HCT116 (cell line): ENCODE data around the gene IGFBPL1. TPM values are rescaled to one million over a fixed set of nuclear protein-coding genes. Genes with fewer than 3 reads are reported as not detected.

Experiments
- ATAC-seq: fragments of 200-7000 bp; cut with Tn5 transposase; 2 replicates; pipeline ENCODE4 v1.9.1; 2020; ENCODE audit warnings: mild to moderate bottlenecking, moderate library complexity
- BruUV-seq: library from RNA; stranded (reverse); fragments of 400-500 nt; replicated peaks from 2 replicates; lab custom pipeline; 2021; lab: Mats Ljungman, UMichigan
- CTCF ChIA-PET: fragments of 300-600 bp; sonication (Branson Sonifier 250); formaldehyde crosslinking; loops from one replicate; lab custom pipeline; 2021; ENCODE audit warnings: antibody characterized with exemption; lab: Charles Lee
- POLR2A ChIA-PET: fragments of 300-600, 350-600 bp; sonication (Branson Sonifier 250); formaldehyde crosslinking; loops from one replicate; lab custom pipeline; 2021; ENCODE audit warnings: antibody characterized with exemption; lab: Charles Lee
- RAD21 ChIA-PET, 2 experiments: fragments of 300-600 bp; sonication (Branson Sonifier 250); formaldehyde crosslinking; loops; one replicate each; lab custom pipeline; 2023; ENCODE audit warnings: low total read pairs in 2 of 2; ENCODE audit not compliant: uncharacterized antibody in 2 of 2, unreplicated experiment in 2 of 2, low non-redundant PET in 1 of 2; lab: Charles Lee
- DNase-seq: peaks from one replicate; pipeline ENCODE4 v3.0.0-alpha.2; 2010; ENCODE audit warnings: low read depth, low spot score
- H2AFZ ChIP-seq: fragments of 200-600 bp; shearing (Covaris generic), sonication (generic); 2 replicates; pipeline ENCODE4 v1.6.1; 2017; ENCODE audit warnings: low read depth, mixed run types, mixed read lengths, antibody characterized with exemption, low read length; ENCODE audit not compliant: poor library complexity, severe bottlenecking
- H3K27ac ChIP-seq: 2 replicates; pipeline ENCODE4 v1.5.1; 2012; ENCODE audit warnings: low read depth, low read length
- H3K27me3 ChIP-seq: fragments of 200-600 bp; sonication (generic); 2 replicates; pipeline ENCODE4 v1.6.1; 2016; ENCODE audit warnings: mixed run types, low read length, mixed read lengths; ENCODE audit not compliant: insufficient read depth
- H3K36me3 ChIP-seq, 2 experiments: fragments of 200-500 bp in 1 of 2; fragments of 200-600 bp in 1 of 2; sonication (Bioruptor generic) in 1 of 2; sonication (generic) in 1 of 2; 2 replicates each; pipeline versions ENCODE4 v1.5.1 to v1.6.1; 2014 to 2016; ENCODE audit warnings: low read length in 2 of 2, inconsistent platforms in 1 of 2, mixed read lengths in 1 of 2, mixed run types in 1 of 2; ENCODE audit not compliant: insufficient read depth in 2 of 2, control insufficient read depth in 1 of 2
- H3K4me1 ChIP-seq, 2 experiments: fragments of 200-600 bp in 1 of 2; sonication (generic) in 1 of 2; 2 replicates each; pipeline versions ENCODE4 v1.5.1 to v1.6.1; 2012 to 2017; ENCODE audit warnings: low read length in 2 of 2, inconsistent platforms in 1 of 2, mild to moderate bottlenecking in 1 of 2, mixed read lengths in 1 of 2, mixed run types in 1 of 2, moderate library complexity in 1 of 2; ENCODE audit not compliant: insufficient read depth in 2 of 2, control insufficient read depth in 1 of 2
- H3K4me2 ChIP-seq: fragments of 200-600 bp; sonication (generic); 2 replicates; pipeline ENCODE4 v1.6.1; 2017; ENCODE audit warnings: mixed run types, low read length, mixed read lengths
- H3K4me3 ChIP-seq, 2 experiments: fragments of 200-600 bp in 1 of 2; sonication (generic) in 1 of 2; replicated peaks in 1 of 2; 2 replicates each; pipeline ENCODE4 v1.5.1; 2011 to 2016; ENCODE audit warnings: low read length in 2 of 2, control low read depth in 1 of 2, low read depth in 1 of 2, mild to moderate bottlenecking in 1 of 2, mixed read lengths in 1 of 2, mixed run types in 1 of 2
- H3K79me2 ChIP-seq: fragments of 200-600 bp; sonication (generic); 2 replicates; pipeline ENCODE4 v1.6.1; 2017; ENCODE audit warnings: mild to moderate bottlenecking, mixed run types, low read length, moderate library complexity, mixed read lengths; ENCODE audit not compliant: insufficient read depth
- H3K9ac ChIP-seq: fragments of 200-600 bp; sonication (generic); 2 replicates; pipeline ENCODE4 v1.6.1; 2016; ENCODE audit warnings: low read length, mixed read lengths
- H3K9me2 ChIP-seq: fragments of 200-600 bp; sonication (generic), shearing (Covaris generic); 2 replicates; pipeline ENCODE4 v1.6.1; 2017; ENCODE audit warnings: mixed run types, mild to moderate bottlenecking, moderate library complexity; ENCODE audit not compliant: insufficient read depth
- H3K9me3 ChIP-seq, 2 experiments: fragments of 200-500 bp in 1 of 2; fragments of 200-600 bp in 1 of 2; sonication (Bioruptor generic) in 1 of 2; sonication (generic) in 1 of 2; 2 replicates each; pipeline ENCODE4 v1.6.1; 2014 to 2017; ENCODE audit warnings: low read length in 2 of 2, mixed read lengths in 2 of 2, inconsistent platforms in 1 of 2, low read depth in 1 of 2, mild to moderate bottlenecking in 1 of 2, mixed run types in 1 of 2, moderate library complexity in 1 of 2; ENCODE audit not compliant: control insufficient read depth in 1 of 2, insufficient read depth in 1 of 2
- H4K20me1 ChIP-seq: fragments of 200-600 bp; sonication (generic), shearing (Covaris generic); 2 replicates; pipeline ENCODE4 v1.6.1; 2017; ENCODE audit warnings: mixed run types, mild to moderate bottlenecking, moderate library complexity; ENCODE audit not compliant: insufficient read depth
- EGR1 ChIP-seq: IDR thresholded peaks from 2 replicates; pipeline ENCODE4 v1.6.1; 2012; ENCODE audit warnings: low read depth
- EZH2 ChIP-seq: fragments of 200-600 bp; sonication (generic); IDR thresholded peaks from 2 replicates; pipeline ENCODE4 v1.6.1; 2017; ENCODE audit warnings: antibody characterized with exemption, mixed run types
- RAD21 ChIP-seq: IDR thresholded peaks from 2 replicates; pipeline ENCODE4 v1.6.1; 2012; ENCODE audit warnings: low read depth, mild to moderate bottlenecking
- SRF ChIP-seq: IDR thresholded peaks from 2 replicates; pipeline ENCODE4 v1.6.1; 2012; ENCODE audit warnings: low read depth
- ZFX ChIP-seq: fragments of 450-650 bp; IDR thresholded peaks from 2 replicates; pipeline ENCODE4 v1.6.1; 2017
- intact Hi-C: fragments of 100-400 bp; cut with micrococcal nuclease; formaldehyde crosslinking; loops from 2 replicates; pipeline ENCODE4 v1.10.0; 2022
- total RNA-seq: library from RNA; stranded (reverse); gene quantifications from one replicate; pipeline ENCODE4 v1.2.1, GENCODE V29; 2021; ENCODE audit not compliant: unreplicated experiment
- TF ChIP-seq, protein P1 (sequence below), 3 experiments: fragments of 200-600 bp in 1 of 3; sonication (generic) in 1 of 3; IDR thresholded peaks in 2 of 3; conservative IDR thresholded peaks in 1 of 3; 2 replicates each; pipeline ENCODE4 v1.5.1; 2012 to 2017; ENCODE audit warnings: low read depth in 2 of 3, low read length in 2 of 3, antibody characterized with exemption in 1 of 3, borderline replicate concordance in 1 of 3, control low read depth in 1 of 3, mild to moderate bottlenecking in 1 of 3, mixed read lengths in 1 of 3, mixed run types in 1 of 3, moderate library complexity in 1 of 3; ENCODE audit not compliant: insufficient read depth in 1 of 3
- TF ChIP-seq, protein P2 (sequence below): IDR thresholded peaks from 2 replicates; pipeline ENCODE4 v1.6.1; 2012; ENCODE audit warnings: low read depth
- TF ChIP-seq, protein P3 (sequence below): IDR thresholded peaks from 2 replicates; pipeline ENCODE4 v1.6.1; 2011; ENCODE audit warnings: mild to moderate bottlenecking, low read length, moderate library complexity; ENCODE audit not compliant: insufficient replicate concordance; ENCODE audit errors: extremely low read depth
- TF ChIP-seq, protein P4 (sequence below): IDR thresholded peaks from 2 replicates; pipeline ENCODE4 v1.6.1; 2012

IGFBPL1 gene
- total RNA-seq, 1 experiment from 2014 or later, result not detected

DNA sequence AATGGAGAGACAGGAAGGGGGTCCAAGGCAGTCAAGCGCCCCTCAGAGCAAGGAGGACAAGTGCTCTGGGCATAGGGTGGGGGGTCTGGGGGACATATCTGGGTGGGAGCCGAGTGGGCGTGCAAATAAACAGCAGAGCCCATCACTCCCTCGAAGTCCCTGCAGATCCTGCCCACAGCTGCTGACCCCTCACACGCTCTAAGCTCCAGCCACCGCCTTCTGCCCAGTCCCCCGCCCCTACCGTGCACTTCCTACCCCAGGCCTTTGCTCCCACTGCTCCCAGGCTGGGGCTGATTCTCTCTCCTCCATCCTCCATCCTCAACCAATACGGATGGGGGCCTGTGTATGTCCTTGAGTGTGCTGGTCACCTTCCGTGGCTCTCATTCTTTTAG, 48.7 kb downstream of the IGFBPL1 start:
- Histone ChIP-seq H2AFZ (no peak overlapping the region), H3K9me2 (no peaks in the 10 kb centered on the region), H3K4me3 (no peak overlapping the region), H3K27ac (no peak overlapping the region), H3K4me1 (no peaks in the 10 kb centered on the region), H3K9me3 (no peaks in the 10 kb centered on the region), H3K9ac (no peak overlapping the region), H3K79me2 (no peaks in the 10 kb centered on the region), H3K4me2 (no peak overlapping the region), H3K36me3 (no peaks in the 10 kb centered on the region), H3K27me3 (no peaks in the 10 kb centered on the region; the same call in 1 of the 2 replicates), H4K20me1 (no peaks in the 10 kb centered on the region)
- ChIA-PET POLR2A (no interaction called here), CTCF (no interaction called here), RAD21 (no interaction called here)
- ATAC-seq (no peak), DNase-seq (no peak)
- intact Hi-C loops, result no loop called here
- TF ChIP-seq, protein P1, sequence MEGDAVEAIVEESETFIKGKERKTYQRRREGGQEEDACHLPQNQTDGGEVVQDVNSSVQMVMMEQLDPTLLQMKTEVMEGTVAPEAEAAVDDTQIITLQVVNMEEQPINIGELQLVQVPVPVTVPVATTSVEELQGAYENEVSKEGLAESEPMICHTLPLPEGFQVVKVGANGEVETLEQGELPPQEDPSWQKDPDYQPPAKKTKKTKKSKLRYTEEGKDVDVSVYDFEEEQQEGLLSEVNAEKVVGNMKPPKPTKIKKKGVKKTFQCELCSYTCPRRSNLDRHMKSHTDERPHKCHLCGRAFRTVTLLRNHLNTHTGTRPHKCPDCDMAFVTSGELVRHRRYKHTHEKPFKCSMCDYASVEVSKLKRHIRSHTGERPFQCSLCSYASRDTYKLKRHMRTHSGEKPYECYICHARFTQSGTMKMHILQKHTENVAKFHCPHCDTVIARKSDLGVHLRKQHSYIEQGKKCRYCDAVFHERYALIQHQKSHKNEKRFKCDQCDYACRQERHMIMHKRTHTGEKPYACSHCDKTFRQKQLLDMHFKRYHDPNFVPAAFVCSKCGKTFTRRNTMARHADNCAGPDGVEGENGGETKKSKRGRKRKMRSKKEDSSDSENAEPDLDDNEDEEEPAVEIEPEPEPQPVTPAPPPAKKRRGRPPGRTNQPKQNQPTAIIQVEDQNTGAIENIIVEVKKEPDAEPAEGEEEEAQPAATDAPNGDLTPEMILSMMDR (IDR thresholded peaks at IDR 0.05 in 2 of 3, conservative IDR thresholded peaks at IDR 0.05 in 1 of 3; ENCODE audit: borderline replicate concordance in 1 of 3, insufficient read depth in 1 of 3, low read depth in 2 of 3, low read length in 2 of 3), result no peak
- TF ChIP-seq EGR1, result no peak
- no peak for TF ChIP-seq EZH2
- no peak for TF ChIP-seq RAD21
- no peak for TF ChIP-seq ZFX
- no peak for TF ChIP-seq SRF
- TF ChIP-seq, protein P2, sequence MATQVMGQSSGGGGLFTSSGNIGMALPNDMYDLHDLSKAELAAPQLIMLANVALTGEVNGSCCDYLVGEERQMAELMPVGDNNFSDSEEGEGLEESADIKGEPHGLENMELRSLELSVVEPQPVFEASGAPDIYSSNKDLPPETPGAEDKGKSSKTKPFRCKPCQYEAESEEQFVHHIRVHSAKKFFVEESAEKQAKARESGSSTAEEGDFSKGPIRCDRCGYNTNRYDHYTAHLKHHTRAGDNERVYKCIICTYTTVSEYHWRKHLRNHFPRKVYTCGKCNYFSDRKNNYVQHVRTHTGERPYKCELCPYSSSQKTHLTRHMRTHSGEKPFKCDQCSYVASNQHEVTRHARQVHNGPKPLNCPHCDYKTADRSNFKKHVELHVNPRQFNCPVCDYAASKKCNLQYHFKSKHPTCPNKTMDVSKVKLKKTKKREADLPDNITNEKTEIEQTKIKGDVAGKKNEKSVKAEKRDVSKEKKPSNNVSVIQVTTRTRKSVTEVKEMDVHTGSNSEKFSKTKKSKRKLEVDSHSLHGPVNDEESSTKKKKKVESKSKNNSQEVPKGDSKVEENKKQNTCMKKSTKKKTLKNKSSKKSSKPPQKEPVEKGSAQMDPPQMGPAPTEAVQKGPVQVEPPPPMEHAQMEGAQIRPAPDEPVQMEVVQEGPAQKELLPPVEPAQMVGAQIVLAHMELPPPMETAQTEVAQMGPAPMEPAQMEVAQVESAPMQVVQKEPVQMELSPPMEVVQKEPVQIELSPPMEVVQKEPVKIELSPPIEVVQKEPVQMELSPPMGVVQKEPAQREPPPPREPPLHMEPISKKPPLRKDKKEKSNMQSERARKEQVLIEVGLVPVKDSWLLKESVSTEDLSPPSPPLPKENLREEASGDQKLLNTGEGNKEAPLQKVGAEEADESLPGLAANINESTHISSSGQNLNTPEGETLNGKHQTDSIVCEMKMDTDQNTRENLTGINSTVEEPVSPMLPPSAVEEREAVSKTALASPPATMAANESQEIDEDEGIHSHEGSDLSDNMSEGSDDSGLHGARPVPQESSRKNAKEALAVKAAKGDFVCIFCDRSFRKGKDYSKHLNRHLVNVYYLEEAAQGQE, result no peak
- TF ChIP-seq, protein P3, sequence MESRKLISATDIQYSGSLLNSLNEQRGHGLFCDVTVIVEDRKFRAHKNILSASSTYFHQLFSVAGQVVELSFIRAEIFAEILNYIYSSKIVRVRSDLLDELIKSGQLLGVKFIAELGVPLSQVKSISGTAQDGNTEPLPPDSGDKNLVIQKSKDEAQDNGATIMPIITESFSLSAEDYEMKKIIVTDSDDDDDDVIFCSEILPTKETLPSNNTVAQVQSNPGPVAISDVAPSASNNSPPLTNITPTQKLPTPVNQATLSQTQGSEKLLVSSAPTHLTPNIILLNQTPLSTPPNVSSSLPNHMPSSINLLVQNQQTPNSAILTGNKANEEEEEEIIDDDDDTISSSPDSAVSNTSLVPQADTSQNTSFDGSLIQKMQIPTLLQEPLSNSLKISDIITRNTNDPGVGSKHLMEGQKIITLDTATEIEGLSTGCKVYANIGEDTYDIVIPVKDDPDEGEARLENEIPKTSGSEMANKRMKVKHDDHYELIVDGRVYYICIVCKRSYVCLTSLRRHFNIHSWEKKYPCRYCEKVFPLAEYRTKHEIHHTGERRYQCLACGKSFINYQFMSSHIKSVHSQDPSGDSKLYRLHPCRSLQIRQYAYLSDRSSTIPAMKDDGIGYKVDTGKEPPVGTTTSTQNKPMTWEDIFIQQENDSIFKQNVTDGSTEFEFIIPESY, result no peak
- TF ChIP-seq, protein P4, sequence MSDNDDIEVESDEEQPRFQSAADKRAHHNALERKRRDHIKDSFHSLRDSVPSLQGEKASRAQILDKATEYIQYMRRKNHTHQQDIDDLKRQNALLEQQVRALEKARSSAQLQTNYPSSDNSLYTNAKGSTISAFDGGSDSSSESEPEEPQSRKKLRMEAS, result no peak
- BruUV-seq, result no TSS peak
